HCT116 (cell line): ENCODE results near the gene MSLN.
"Not testable (repeated sequence)": the region's sequence is repeated elsewhere in the genome, so short reads cannot be mapped to it uniquely, and the experiment has no call there.

Source experiments
- EZH2 ChIP-seq: fragments of 200-600 bp; sonication (generic); IDR thresholded peaks from 2 replicates; pipeline ENCODE4 v1.6.1; 2017; ENCODE audit warnings: antibody characterized with exemption, mixed run types
- SIN3A ChIP-seq: IDR thresholded peaks from 2 replicates; pipeline ENCODE4 v1.6.1; 2012; ENCODE audit warnings: low read depth
- TF ChIP-seq, protein P1 (sequence below), 3 experiments: fragments of 200-600 bp in 1 of 3; sonication (generic) in 1 of 3; IDR thresholded peaks in 2 of 3; conservative IDR thresholded peaks in 1 of 3; 2 replicates each; pipeline ENCODE4 v1.5.1; 2012 to 2017; ENCODE audit warnings: low read depth in 2 of 3, low read length in 2 of 3, antibody characterized with exemption in 1 of 3, borderline replicate concordance in 1 of 3, control low read depth in 1 of 3, mild to moderate bottlenecking in 1 of 3, mixed read lengths in 1 of 3, mixed run types in 1 of 3, moderate library complexity in 1 of 3; ENCODE audit not compliant: insufficient read depth in 1 of 3

DNA sequence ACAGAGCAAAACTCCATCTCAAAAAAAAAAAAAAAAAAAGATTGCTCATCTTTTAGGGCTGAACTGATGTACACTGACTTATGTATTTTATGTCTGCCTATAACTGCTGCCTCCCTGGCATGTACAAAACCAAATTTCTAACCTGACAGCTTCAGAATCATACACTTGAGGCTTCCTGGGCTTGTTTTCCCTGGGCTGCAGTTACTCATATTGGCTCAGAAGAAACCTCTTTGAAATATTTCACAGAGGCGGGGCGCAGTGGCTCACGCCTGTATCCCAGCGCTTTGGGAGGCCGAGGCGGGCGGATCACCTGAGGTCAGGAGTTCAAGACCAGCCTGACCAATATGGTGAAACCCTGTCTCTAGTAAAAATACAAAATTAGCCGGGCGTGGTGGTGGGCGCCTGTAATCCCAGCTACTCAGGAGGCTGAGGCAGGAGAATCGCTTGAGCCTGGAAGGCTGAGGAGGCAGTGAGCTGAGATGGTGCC lies 6.4 kb upstream of the MSLN start:
- not testable (repeated sequence) for TF ChIP-seq SIN3A, EZH2
- TF ChIP-seq, protein P1, sequence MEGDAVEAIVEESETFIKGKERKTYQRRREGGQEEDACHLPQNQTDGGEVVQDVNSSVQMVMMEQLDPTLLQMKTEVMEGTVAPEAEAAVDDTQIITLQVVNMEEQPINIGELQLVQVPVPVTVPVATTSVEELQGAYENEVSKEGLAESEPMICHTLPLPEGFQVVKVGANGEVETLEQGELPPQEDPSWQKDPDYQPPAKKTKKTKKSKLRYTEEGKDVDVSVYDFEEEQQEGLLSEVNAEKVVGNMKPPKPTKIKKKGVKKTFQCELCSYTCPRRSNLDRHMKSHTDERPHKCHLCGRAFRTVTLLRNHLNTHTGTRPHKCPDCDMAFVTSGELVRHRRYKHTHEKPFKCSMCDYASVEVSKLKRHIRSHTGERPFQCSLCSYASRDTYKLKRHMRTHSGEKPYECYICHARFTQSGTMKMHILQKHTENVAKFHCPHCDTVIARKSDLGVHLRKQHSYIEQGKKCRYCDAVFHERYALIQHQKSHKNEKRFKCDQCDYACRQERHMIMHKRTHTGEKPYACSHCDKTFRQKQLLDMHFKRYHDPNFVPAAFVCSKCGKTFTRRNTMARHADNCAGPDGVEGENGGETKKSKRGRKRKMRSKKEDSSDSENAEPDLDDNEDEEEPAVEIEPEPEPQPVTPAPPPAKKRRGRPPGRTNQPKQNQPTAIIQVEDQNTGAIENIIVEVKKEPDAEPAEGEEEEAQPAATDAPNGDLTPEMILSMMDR (IDR thresholded peaks at IDR 0.05 in 2 of 3, conservative IDR thresholded peaks at IDR 0.05 in 1 of 3; ENCODE audit: borderline replicate concordance in 1 of 3, insufficient read depth in 1 of 3, low read depth in 2 of 3, low read length in 2 of 3) = not testable (repeated sequence)
